Measurements from ENCODE around the gene ZNF544.

The ZNF544 gene

DNA sequence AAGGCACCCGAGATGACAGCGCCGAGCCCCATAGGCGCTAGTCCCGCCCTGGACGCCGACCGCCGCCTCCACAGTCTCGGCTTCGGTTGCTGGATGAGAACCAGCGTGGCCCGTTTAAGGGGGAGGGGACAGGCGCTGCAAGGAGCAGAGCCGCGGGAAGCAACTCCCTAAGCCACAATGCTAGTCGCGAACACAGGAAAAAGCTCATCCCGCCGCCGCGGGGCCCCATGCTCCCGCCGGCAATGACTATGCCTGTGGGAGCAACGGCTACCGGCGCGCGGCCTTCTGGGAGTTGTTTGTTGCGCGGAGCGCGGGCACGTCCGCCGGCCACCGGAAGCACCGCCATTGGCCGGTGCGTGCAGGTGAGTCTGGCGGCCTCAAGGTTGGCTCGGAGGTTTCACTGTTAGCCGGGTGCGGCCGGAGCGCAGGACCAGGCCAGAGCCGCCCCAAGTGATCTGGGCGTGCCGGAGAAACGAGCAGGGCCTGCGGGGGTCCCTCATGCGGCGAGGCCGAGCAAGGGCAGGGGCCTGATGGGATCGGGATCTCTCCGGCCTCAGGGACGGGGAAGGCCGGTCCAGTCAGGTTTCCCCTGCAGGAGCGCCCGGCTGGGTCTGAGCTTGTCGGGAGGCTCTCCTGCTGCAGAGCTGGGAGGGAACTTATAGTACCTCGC lies at the start of gene ZNF544:
Gene ZNF544, plus strand, starts transcription at position 330 of the 670 bp plus-strand sequence. CDS start 15,110 bp downstream, outside the sequence.
- ATAC-seq (replicated peaks; ENCODE audit: extremely low read depth, poor library complexity, severe bottlenecking) (peak; percentile 81), DNase-seq (ENCODE audit: low spot score in 2 of 2) (peak; percentile 20 to 22)
- Mint-ChIP-seq H3K4me3 (peak within 1 kb of the TSS; percentile 94), H3K27me3 (no peaks in the 10 kb centered on the region), H3K27ac (ENCODE audit: low read depth) (peak within 1 kb of the TSS; percentile 94), H3K4me1 (peaks cover 31% of the 10 kb centered on the region), H3K36me3 (ENCODE audit: insufficient read depth) (peaks cover 18% of the 10 kb centered on the region), H3K9me3 (no peaks in the 10 kb centered on the region)

DNA sequence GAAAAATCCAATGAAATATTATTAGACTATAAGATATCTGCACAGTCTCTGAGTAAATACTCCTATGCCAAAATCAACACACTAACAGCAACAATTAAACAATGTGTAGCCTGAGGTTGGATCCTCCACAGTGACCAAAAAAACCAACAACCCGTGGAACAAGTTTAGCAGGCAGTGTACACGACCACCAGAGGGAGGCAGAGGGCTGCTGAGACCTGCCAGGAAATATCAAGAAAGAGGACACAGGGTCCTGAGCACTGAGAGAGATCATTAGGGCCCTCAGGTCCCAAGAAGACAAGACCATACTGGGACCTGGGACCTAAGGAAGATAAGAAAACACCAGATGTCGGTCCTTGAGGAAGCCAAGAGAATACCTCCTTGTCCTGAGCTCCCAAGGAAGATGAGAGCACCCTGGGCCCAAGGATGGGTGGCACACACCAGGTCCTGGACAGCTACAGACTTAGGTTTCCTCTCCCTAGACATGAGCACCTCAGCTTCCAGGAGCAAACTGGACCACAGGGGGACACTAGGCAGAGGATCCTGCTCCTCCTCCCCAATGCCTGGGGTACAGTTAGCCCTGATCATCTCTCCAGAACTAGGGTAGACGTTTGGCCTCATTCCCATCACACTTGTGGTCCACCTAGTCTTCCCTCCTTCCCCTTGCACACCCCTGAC lies 46.7 kb upstream of the ZNF544 start:
- H3K4me3 Mint-ChIP-seq: peak overlapping the region; percentile 98
- no peak for ATAC-seq (replicated peaks; ENCODE audit: extremely low read depth, poor library complexity, severe bottlenecking)
- H3K36me3 Mint-ChIP-seq (ENCODE audit: insufficient read depth): peaks cover 30% of the 10 kb centered on the region
- DNase-seq (ENCODE audit: low spot score in 2 of 2): peak; percentile 26 to 34
- H3K4me1 Mint-ChIP-seq: peaks cover 28% of the 10 kb centered on the region
- no peaks in the 10 kb centered on the region for H3K27me3 Mint-ChIP-seq
- peak overlapping the region; percentile 100 for H3K27ac Mint-ChIP-seq (ENCODE audit: low read depth)
- peaks cover 15% of the 10 kb centered on the region for H3K9me3 Mint-ChIP-seq

DNA sequence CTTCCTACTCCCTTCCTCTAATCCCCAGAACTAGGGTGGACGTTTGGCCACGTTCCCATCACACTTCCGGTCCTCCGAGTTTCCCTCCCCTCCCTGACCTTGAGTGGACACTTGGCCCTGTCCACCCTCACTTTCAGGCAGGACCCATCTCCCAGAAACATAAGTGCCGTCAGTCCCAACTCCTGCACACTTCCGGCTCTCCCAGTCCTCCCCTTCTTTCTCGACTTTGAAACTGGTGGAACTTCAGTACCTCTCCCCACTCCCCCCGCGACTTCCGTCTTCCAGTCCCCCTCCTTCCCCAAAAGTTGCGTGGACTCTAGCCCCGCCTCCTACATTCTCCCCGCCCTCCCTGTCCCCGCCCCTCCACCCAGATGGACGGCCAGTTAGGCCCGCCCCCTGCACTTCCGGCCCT lies 46.1 kb upstream of the ZNF544 start:
- Mint-ChIP-seq H3K4me1 (peaks cover 28% of the 10 kb centered on the region), H3K36me3 (ENCODE audit: insufficient read depth) (peaks cover 30% of the 10 kb centered on the region), H3K27ac (ENCODE audit: low read depth) (peak overlapping the region; percentile 100), H3K4me3 (peak overlapping the region; percentile 98), H3K9me3 (peaks cover 15% of the 10 kb centered on the region), H3K27me3 (no peaks in the 10 kb centered on the region)
- DNase-seq (ENCODE audit: low spot score in 2 of 2) (peak in 1 of 2 donors; percentile 9), ATAC-seq (replicated peaks; ENCODE audit: extremely low read depth, poor library complexity, severe bottlenecking) (peak; percentile 69)

DNA sequence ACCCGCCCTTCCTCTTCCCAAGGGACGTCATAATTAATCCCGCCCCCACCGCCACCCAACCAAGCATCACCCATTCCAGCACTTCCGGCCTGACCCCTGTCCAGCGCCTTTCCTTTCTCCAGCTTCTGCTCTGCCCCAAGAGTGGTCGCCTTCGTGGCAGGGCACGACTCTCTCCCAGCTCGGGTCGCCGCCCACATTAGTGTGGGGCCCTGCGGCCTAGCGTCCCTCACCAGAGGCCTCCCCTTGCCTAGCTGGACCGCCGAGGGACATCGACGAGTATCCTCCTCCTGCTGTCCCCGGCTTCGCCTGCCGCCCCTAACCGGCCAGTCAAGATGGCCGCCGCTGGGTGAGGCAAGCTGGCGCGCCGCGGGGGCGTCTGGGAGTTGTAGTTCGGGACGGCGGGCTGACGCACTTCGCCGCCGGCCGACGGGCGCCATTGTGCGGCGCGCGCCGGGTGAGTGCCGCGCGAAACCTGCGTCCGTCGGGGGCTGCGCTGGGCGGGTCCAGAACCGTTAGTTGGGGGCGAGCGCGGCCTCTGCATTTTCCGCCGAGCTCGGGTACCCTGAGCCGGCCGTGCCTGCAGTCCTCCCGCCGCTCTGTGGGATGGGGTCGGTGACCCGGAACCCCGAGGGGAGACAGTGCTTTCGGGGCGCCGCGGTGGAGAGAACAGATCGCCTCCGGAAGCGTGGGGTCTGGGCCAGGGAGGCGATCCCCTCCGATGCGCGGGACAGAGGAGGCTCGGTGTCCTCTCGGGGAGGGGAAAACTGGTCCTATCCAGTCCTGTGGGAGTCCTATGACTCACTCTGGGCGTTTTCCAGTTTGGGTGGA lies 45.5 kb upstream of the ZNF544 start, which contains the start of gene ZNF274:
Gene ZNF274, plus strand, starts transcription at position 73 of the 828 bp plus-strand sequence. CDS start 905 bp downstream, outside the sequence.
- Mint-ChIP-seq H3K4me3 (peak within 1 kb of the TSS; percentile 98), H3K27ac (ENCODE audit: low read depth) (peak within 1 kb of the TSS; percentile 100), H3K9me3 (peaks cover 15% of the 10 kb centered on the region), H3K27me3 (no peaks in the 10 kb centered on the region), H3K4me1 (peaks cover 28% of the 10 kb centered on the region), H3K36me3 (ENCODE audit: insufficient read depth) (peaks cover 34% of the 10 kb centered on the region)
- peak; percentile 91 to 92 for DNase-seq (ENCODE audit: low spot score in 2 of 2)
- peak; percentile 90 for ATAC-seq (replicated peaks; ENCODE audit: extremely low read depth, poor library complexity, severe bottlenecking)

DNA sequence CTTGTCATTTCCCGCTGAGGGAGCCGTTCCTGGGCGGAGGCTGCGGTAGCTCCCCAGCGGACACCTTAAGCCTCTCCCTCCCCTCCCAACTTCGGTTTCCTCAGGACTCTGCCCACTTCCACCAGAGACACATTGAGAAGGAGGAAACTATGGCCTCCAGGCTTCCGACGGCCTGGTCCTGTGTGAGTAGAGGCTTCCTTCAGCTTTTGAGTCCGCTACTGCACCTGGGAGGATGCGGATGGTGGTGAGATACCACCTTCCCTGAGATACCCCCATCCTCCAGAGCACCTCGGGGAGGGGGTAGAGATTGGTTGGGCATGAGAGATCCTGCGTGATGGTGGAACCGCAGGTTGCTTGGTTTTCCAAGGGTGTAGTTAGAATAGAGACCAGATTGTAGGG lies 44.9 kb upstream of the ZNF544 start:
- no peak for ATAC-seq (replicated peaks; ENCODE audit: extremely low read depth, poor library complexity, severe bottlenecking)
- Mint-ChIP-seq H3K4me1 (peaks cover 28% of the 10 kb centered on the region), H3K27ac (ENCODE audit: low read depth) (peak overlapping the region; percentile 100), H3K36me3 (ENCODE audit: insufficient read depth) (peaks cover 34% of the 10 kb centered on the region), H3K27me3 (no peaks in the 10 kb centered on the region), H3K9me3 (peaks cover 15% of the 10 kb centered on the region), H3K4me3 (peak overlapping the region; percentile 98)
- DNase-seq (ENCODE audit: low spot score in 2 of 2): no peak

DNA sequence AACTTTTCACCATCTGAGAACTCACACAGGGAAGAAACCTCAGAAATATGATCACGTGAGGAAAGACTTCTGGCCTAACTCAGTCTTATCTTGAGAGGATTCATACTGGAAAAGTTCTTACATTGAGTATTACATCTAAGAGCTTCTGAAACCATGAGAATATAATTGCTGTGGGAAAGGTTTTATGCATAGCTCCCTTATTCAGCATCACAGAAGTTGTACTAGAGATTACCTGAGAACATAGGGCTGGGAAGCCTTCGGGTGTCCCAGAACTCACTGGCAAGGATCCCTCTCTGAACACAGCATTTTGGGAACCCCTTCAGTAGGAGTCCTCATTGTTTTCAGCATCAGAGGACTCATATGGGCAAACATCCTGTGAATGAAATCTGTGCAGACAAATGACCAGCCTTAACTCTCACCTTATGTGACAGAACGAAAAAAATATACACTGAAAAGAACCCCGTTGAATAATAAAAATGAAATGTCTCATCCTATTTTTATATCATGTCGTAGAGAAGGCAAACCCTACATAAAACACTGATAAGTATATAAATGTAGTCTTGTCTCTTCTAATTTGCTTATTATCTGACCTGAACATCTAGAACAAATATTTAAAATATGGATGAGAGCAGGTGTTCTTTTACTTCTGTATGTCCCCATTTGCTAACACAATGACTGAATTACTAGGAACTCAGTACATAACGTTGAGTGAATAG lies 31.7 kb upstream of the ZNF544 start:
- Mint-ChIP-seq H3K4me3 (no peak overlapping the region), H3K9me3 (peaks cover 21% of the 10 kb centered on the region), H3K27ac (ENCODE audit: low read depth) (no peak overlapping the region), H3K27me3 (no peaks in the 10 kb centered on the region), H3K36me3 (ENCODE audit: insufficient read depth) (peaks cover 26% of the 10 kb centered on the region), H3K4me1 (peaks cover 5% of the 10 kb centered on the region)
- ATAC-seq (replicated peaks; ENCODE audit: extremely low read depth, poor library complexity, severe bottlenecking) (no peak), DNase-seq (ENCODE audit: low spot score in 2 of 2) (no peak)

DNA sequence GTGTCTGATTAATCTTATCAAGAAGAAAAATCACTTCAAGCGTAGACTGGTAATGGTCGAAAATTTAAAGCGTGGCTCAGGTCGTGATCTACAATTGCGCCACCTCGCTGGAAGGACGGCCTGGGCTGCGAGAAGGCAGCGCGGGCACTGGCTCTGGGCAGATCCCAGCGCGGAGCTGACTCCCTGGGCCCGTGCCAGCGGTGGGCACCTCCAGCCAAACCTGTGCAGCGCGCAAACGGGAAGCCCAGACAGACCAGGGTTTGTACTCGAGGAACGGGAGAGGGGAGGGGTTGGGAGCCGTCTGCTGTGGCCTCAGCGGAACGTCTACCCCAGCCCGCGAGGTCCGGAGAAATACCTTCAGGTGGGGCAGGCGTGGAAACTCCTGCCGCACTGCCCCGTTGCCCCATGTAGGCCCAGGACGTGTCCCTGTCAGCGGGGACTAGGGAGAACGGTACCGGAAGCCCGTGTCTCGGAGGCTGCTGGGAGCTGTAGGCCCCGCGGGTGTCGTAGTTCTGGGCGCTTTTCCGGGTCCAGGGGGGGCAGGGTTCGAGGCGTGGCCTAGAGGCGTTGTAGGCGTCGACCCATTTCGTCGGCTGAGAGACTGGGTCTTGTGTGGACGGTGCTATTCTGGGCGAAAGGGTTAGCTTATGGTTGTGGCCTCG lies 24.8 kb upstream of the ZNF544 start:
- no peak overlapping the region for H3K27ac Mint-ChIP-seq (ENCODE audit: low read depth)
- H3K27me3 Mint-ChIP-seq: no peaks in the 10 kb centered on the region
- no peak for ATAC-seq (replicated peaks; ENCODE audit: extremely low read depth, poor library complexity, severe bottlenecking)
- peaks cover 52% of the 10 kb centered on the region for H3K9me3 Mint-ChIP-seq
- H3K4me1 Mint-ChIP-seq: peaks cover 9% of the 10 kb centered on the region
- H3K36me3 Mint-ChIP-seq (ENCODE audit: insufficient read depth): peaks cover 22% of the 10 kb centered on the region
- DNase-seq (ENCODE audit: low spot score in 2 of 2): no peak
- no peak overlapping the region for H3K4me3 Mint-ChIP-seq

DNA sequence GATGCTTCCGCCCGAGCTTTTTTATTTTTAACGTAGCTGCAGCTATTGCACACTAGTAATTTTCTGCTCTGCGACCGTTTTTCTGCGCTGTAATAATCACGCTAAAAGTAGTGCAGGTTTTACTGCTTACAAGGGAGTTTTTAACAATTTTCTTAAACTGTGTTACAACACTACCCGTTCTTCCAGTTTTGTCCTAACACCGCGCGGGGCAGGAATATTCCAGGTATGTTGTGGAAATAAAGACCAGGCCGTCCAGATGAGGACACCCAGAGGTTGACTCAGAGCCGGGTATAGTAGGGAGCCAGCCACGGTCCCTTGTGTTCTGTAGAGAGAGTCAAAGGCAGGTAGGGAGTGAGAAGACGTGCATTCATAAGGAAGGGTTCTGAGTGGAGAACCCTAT lies 24.1 kb upstream of the ZNF544 start:
- H3K36me3 Mint-ChIP-seq (ENCODE audit: insufficient read depth): peaks cover 24% of the 10 kb centered on the region
- peaks cover 9% of the 10 kb centered on the region for H3K4me1 Mint-ChIP-seq
- H3K27me3 Mint-ChIP-seq: no peaks in the 10 kb centered on the region
- H3K9me3 Mint-ChIP-seq: peaks cover 58% of the 10 kb centered on the region
- ATAC-seq (replicated peaks; ENCODE audit: extremely low read depth, poor library complexity, severe bottlenecking) (no peak), DNase-seq (ENCODE audit: low spot score in 2 of 2) (no peak)
- no peak overlapping the region for H3K4me3 Mint-ChIP-seq
- no peak overlapping the region for H3K27ac Mint-ChIP-seq (ENCODE audit: low read depth)

DNA sequence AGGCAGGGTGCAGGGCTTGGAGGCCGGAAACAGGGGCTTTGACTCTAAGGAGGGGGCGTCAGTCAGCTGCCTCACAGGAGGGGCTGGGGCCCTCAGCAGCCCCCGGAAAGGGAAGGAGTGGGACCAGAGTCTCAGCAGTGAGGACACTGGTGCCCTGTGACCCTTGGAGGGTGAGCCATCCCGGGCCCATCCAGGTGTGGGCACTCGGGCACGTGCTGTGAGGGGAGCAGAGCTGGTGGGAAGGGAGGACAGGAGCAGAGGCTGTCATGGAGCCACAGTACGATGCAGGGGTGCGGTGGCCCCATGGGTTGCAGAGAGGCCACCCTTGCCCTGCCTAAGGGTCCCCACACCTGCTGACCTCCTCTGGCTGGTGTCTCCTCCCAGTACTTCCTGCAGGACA lies 19.1 kb upstream of the ZNF544 start:
- no peaks in the 10 kb centered on the region for H3K27me3 Mint-ChIP-seq
- H3K9me3 Mint-ChIP-seq: peaks cover 49% of the 10 kb centered on the region
- no peak overlapping the region for H3K27ac Mint-ChIP-seq (ENCODE audit: low read depth)
- DNase-seq (ENCODE audit: low spot score in 2 of 2) (no peak), ATAC-seq (replicated peaks; ENCODE audit: extremely low read depth, poor library complexity, severe bottlenecking) (no peak)
- H3K4me3 Mint-ChIP-seq: no peak overlapping the region
- H3K36me3 Mint-ChIP-seq (ENCODE audit: insufficient read depth): peaks cover 47% of the 10 kb centered on the region
- H3K4me1 Mint-ChIP-seq: peaks cover 9% of the 10 kb centered on the region

DNA sequence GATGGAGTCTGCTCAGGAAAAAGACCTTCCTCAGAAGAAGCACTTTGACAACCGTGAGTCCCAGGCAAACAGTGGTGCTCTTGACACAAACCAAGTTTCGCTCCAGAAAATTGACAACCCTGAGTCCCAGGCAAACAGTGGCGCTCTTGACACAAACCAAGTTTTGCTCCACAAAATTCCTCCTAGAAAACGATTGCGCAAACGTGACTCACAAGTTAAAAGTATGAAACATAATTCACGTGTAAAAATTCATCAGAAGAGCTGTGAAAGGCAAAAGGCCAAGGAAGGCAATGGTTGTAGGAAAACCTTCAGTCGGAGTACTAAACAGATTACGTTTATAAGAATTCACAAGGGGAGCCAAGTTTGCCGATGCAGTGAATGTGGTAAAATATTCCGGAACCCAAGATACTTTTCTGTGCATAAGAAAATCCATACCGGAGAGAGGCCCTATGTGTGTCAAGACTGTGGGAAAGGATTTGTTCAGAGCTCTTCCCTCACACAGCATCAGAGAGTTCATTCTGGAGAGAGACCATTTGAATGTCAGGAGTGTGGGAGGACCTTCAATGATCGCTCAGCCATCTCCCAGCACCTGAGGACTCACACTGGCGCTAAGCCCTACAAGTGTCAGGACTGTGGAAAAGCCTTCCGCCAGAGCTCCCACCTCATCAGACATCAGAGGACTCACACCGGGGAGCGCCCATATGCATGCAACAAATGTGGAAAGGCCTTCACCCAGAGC lies 16.2 kb upstream of the ZNF544 start:
- no peak overlapping the region for H3K27ac Mint-ChIP-seq (ENCODE audit: low read depth)
- H3K9me3 Mint-ChIP-seq: peaks cover 26% of the 10 kb centered on the region
- no peak overlapping the region for H3K4me3 Mint-ChIP-seq
- no peaks in the 10 kb centered on the region for H3K27me3 Mint-ChIP-seq
- no peak for ATAC-seq (replicated peaks; ENCODE audit: extremely low read depth, poor library complexity, severe bottlenecking)
- no peak for DNase-seq (ENCODE audit: low spot score in 2 of 2)
- peaks cover 2% of the 10 kb centered on the region for H3K4me1 Mint-ChIP-seq
- H3K36me3 Mint-ChIP-seq (ENCODE audit: insufficient read depth): peaks cover 37% of the 10 kb centered on the region

DNA sequence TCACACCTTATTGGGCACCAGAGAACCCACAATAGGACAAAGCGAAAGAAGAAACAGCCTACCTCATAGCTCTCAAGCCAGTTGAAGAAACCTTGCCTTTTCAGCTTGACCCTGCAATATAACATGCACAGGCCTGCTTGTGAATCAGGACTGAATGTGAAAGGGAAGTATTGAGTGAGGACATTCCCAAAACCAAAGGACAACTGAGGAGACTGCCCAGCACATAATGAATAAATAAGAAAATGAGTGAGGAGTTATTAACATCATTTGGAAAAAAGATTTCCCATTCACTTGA lies 15.7 kb upstream of the ZNF544 start:
- Mint-ChIP-seq H3K4me1 (no peaks in the 10 kb centered on the region), H3K4me3 (no peak overlapping the region), H3K27me3 (no peaks in the 10 kb centered on the region), H3K27ac (ENCODE audit: low read depth) (no peak overlapping the region), H3K9me3 (peaks cover 21% of the 10 kb centered on the region), H3K36me3 (ENCODE audit: insufficient read depth) (peaks cover 34% of the 10 kb centered on the region)
- DNase-seq (ENCODE audit: low spot score in 2 of 2) (no peak), ATAC-seq (replicated peaks; ENCODE audit: extremely low read depth, poor library complexity, severe bottlenecking) (no peak)

All from central memory CD8-positive, alpha-beta T cell (primary cell).